ENCODE measurements around the gene NLN.
"Not testable (repeated sequence)": the region's sequence is repeated elsewhere in the genome, so short reads cannot be mapped to it uniquely, and the experiment has no call there.

The NLN gene

DNA sequence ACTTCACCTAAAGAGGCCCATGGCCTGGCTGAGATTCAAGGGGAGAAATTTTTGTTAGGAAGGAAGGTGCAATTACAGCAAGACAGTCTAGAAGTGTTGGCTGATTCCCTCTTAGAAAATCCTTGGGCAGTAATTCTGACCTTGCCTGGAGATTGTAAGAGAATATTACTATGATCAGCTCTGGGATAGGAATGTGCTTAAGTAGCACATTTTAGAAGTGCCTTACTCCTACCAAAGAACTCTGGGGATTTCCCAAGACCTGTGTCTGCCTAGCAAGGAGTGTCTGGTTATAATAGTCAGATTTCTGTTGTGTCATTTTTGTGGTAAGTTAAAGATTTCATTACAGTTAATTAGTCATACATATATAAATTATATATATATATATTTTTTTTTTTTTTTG, 52.3 kb downstream of the NLN start:
- peak; percentile 94 for DNase-seq

- no peak for DNase-seq
Observed at GRCh38 chr5:65775476-65775875, 53.5 kb downstream of the NLN start.

DNA sequence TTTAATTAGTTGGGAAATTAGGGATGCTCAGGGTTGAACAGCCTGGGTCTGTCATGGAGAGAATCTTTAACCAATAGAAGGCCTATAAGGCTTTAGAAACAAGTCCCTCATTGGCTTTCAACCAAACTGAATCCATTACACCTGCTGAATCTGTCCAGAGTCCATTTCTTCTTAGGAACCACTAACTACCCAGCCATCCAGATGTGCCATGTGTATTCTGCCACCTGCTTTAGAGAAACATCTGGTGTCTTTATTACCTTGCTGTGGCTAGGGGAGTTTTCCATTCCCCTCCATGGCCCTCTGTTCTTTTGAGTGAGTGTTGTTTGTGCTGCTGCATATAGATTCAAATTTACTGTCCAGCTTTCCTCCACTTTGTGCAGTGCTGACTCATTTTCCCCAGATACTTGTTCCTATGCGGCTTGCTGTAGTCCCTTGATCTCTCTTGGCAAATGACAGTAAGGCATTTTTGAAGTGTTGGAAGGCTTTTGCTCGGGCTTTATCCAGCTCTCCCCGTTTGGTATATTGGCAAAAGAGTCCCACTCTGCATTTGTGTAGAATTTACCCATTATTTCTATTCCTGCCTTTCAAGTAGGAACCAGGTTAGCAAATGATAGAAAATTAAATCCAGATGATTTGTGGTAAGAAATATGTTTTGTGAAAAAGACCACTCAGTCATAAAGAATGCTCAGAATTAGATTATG, 54.6 kb downstream of the NLN start:
- DNase-seq, result peak; percentile 48

GRCh38 chr5:65778126-65778525, 56.1 kb downstream of the NLN start:
- no peak for DNase-seq

DNA sequence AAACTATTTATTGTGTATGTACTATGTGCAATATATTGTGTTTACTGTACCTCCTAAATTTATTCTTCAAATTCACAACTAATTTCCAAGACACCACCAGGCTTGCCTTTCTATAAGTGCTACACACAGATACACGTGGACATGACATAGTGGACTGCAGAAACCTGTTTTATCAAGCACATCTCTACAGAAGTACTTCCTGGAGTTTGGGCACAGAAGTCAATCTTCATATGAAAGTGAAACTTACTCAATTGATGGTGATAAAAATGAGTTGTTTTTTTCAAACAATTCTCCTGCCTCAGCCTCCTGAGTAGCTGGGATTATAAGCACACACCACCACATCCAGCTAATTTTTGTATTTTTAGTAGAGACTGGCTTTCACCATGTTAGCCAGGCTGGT, 57.6 kb downstream of the NLN start:
- no peak for DNase-seq

- DNase-seq, result not testable (repeated sequence)
Observed at GRCh38 chr5:65788296-65788695, 66.3 kb downstream of the NLN start.

DNA sequence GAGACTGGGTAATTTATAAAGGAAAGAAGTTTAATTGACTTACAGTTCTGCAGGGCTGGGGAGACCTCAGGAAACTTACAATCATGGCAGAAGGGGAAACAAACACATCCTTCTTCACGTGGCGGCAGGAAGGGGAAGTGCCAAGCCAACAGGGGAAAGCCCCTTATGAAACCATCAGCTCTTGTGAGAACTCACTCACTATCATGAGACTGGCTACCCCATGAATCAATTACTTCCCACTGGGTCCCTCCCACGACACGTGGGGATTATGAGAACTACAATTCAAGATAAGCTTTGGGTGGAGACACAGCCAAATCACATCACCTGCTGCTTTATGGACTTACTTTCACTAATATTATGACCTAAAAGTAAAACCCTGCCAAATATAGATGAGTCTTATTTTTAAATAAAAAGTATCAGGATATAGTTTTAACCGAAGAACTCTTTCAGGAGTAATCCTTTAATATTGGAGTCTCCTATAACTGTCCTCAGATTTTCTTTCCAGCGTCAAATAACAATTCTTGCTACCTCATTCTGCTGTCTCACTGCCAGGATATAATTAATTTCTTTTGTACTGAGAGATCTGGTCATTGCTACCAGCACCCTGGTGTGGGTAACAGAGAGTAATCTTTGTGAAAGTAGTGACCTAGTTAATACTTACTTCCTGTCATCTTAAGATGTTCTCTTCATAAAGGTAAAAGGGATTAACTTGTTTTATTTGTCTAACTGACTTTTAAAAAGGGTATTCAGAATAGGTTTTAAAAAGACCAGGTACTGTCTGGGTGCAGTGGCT, 68.6 kb downstream of the NLN start:
- DNase-seq, result no peak

DNA sequence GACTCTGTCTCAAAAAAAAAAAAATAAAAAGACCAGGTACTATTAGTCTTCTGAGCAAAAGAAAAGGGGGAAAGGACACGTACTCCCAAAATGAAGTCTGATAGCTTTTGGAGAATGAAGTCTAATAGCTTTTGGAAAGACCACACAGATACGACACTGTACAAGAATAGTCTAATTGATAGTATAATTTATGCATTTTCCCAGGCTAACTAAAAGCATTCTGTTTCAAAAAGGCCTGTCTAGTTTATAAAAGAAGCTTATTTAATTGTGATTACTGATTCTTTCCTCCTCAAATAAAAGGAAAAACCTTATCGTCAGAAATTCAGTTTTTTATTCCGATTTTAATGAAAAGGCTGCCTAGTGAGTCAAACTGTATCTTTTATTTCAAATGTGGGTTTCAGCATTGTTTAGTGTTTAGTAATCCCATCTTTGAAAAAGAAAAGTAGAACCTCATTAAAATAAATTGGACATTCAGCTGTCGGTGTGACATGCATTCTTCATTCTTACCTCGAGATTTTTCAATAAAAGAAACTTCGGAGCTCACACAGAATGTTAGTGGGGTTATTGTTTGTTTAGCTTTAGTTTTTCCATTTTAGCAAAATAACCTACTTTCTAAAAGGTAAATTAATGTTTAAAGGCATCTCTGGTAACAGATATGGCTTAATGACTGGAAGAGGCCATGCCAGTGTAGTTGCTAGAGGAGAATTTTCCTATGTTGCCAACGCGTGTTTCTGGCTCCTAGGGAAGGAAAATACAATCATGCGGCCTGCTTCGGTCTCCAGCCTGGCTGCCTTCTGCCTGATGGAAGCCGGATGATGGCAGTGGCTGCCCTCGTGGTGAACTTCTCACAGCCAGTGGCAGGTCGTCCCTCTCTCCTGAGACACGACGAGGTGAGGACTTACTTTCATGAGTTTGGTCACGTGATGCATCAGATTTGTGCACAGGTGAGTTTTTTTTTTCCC, 70.0 kb downstream of the NLN start:
- DNase-seq, result no peak

DNA sequence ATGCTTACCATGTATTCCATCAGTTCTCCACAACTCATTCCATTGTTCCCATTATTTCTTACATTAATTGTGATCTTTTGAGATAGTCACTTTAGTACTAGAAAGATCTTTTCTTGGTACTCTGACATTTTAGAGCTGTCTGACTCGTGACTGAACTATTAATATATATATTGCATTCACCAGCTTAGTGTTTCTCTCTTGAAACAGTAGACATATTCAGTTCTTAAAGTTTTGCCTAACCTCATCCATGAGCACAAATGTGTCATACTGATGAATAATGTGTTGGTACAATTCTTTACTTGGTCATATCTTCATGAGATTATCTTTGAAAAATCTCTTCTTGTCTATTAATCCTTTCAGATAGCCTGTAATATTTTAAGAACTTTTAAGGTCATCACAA, 74.3 kb downstream of the NLN start:
- DNase-seq, result peak; percentile 51

GRCh38 chr5:65796751-65797316, 74.8 kb downstream of the NLN start:
- DNase-seq, result no peak

- DNase-seq, result no peak
Observed at GRCh38 chr5:65797481-65797880, 75.5 kb downstream of the NLN start.

GRCh38 chr5:65799857-65800256, 77.9 kb downstream of the NLN start:
- DNase-seq, result no peak

DNA sequence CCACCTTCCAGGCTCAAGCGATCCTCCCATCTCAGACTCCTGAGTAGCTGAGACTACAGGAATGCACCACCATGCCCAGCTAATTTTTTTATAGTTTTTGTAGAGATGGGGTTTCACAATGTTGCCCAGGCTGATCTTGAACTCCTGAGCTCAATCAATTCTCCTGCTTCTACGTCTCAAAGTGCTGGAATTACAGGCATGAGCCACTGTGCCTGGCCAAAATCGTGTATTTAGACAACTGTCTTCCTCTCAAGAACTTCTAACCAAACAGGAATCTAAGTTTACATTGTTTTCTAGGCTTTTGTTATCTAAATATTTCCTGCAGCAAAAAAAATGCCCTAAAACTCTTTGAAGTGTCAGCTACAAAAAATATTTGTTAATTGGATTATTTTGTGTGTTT, 78.8 kb downstream of the NLN start:
- no peak for DNase-seq

- peak; percentile 73 for DNase-seq
Observed at GRCh38 chr5:65801352-65801783, 79.4 kb downstream of the NLN start.

GRCh38 chr5:65802080-65802479, 80.1 kb downstream of the NLN start:
- no peak for DNase-seq

GRCh38 chr5:65802820-65803219, 80.8 kb downstream of the NLN start:
- DNase-seq, result no peak

DNA sequence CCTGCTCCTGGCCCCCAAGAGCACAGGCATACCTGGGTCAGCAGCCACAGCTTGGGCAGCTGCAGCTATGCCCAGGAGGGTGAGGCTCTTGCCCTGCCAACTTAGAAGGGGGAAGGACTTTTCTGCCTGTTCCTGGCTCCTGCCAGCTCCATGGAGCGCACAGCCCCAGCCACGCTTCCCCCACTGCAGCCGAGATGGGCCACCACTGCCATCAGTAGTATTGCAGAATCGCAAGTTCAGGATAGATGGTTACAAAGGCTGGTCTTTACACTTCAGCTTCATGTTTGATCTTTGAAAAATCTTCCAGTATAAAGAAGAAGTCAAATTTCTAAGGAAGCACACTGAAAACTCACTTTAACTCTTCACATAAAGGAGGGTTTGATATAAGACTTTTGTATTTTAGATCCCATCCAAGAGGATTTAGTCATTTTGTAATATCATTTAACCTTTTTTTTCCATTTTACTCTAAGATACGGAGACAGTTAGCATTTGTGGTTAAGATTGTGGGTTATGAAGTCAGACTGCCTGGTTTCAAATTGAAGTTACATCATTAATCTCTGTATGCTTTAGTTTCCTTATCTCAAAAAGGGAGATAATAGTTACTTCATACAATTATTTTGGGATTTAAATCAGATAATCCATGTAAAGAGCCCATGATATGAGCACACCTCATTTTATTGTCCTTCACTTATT, 81.8 kb downstream of the NLN start:
- DNase-seq, result peak; percentile 36

GRCh38 chr5:65805089-65805488, 83.1 kb downstream of the NLN start:
- DNase-seq, result no peak

DNA sequence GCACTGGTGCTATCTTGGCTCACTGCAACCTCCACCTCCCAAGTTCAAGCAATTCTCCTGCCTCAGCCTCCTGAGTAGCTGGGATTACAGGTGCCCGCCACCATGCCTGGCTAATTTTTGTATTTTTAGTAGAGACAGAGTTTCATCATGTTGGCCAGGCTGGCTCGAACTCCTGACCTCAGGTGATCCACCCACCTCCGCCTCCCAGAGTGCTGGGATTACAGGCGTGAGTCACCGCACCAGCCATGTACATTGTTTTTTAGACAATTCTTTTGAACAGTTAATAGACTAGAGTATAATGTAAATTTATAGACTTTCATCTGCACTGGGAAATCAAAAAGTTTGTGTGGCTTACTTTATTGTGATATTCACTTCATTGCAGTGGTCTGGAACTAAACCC, 85.5 kb downstream of the NLN start:
- DNase-seq, result peak; percentile 13

DNA sequence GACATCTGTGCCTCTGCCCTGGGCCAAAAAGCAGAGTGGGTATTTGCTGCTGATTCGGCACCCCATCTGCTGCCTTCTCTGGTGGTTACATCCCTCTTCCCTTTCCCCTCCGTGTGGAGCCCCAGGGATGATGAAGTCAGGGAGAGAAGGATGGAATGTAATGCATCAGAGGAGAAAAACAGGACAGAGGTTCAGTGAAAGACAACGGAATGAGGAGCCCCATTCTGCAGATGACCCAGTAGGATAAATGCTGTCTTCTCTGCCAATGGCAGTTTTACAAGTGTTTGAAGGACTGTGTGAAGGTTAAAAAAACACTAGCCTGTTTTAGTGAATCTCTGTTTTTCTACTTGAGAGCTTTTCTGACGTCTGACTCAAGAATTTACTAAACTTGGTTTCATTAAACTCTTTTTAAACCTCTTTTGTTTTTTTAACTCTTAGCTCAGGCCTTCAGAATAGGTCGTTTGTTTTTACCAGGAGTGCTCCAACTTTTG, 86.3 kb downstream of the NLN start:
- DNase-seq, result peak; percentile 42

DNA sequence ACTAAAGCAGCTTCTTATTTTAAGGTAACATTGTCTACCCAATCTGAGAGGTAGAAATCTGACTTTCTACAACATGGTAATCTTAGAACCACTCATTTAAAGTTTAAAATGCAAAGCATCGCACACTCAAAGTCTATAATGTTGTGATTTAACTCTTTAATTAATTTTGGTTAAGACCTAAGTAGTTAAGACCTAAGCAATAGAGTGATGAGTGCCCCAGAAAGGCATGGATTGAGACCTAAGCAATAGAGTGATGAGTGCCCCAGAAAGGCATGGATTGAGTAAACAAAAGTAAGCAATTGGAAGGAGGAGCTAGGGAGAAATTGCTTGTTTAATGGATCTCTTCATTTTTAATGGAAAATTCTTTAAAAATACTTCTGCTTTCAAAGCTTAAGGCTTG, 86.8 kb downstream of the NLN start:
- DNase-seq, result no peak

Data from fibroblast of skin of abdomen (primary cell).